ENCODE results near the gene SAA1. TPM values are rescaled to one million over a fixed set of nuclear protein-coding genes. Genes with fewer than 3 reads are reported as not detected.
"Not testable (repeated sequence)": the region's sequence is repeated elsewhere in the genome, so short reads cannot be mapped to it uniquely, and the experiment has no call there.

Gene SAA1
- total RNA-seq, 2 experiments from 2014 or later, result not detected

DNA sequence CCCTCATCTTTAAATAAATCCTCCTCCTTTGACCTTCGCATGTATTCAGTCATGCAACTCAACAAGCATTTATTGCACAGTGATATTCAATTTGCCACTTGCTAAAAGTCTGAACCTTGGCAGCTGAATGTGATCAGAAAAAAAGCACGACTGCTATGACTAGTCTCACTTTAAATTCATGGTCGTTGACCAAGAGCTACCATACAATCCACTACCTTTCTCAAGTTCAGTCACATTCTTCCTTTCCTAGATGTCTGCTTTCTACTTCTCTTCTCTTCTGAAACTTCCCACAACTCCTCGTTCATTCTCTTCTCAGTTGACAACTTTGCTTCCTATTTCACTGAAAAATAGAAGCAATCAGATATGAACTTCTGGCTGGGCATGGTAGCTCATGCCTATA is 2.0 kb upstream of the SAA1 start:
- ChIA-PET CTCF (interaction anchor here (0.6 to 1.1 kb wide), 2 partner anchors 17 to 20 kb away, joined by 3 to 6 read pairs; no protein-coding TSS in a partner anchor), POLR2A (no interaction called here)
- Mint-ChIP-seq H3K4me3 (no peak overlapping the region), H3K4me1 (ENCODE audit: low read depth) (peaks cover 10% of the 10 kb centered on the region), H3K27ac (no peak overlapping the region), H3K36me3 (no peaks in the 10 kb centered on the region), H3K27me3 (no peaks in the 10 kb centered on the region), H3K9me3 (no peaks in the 10 kb centered on the region)
- DNase-seq, result no peak
- intact Hi-C loops (cut with micrococcal nuclease), result no loop called here

DNA sequence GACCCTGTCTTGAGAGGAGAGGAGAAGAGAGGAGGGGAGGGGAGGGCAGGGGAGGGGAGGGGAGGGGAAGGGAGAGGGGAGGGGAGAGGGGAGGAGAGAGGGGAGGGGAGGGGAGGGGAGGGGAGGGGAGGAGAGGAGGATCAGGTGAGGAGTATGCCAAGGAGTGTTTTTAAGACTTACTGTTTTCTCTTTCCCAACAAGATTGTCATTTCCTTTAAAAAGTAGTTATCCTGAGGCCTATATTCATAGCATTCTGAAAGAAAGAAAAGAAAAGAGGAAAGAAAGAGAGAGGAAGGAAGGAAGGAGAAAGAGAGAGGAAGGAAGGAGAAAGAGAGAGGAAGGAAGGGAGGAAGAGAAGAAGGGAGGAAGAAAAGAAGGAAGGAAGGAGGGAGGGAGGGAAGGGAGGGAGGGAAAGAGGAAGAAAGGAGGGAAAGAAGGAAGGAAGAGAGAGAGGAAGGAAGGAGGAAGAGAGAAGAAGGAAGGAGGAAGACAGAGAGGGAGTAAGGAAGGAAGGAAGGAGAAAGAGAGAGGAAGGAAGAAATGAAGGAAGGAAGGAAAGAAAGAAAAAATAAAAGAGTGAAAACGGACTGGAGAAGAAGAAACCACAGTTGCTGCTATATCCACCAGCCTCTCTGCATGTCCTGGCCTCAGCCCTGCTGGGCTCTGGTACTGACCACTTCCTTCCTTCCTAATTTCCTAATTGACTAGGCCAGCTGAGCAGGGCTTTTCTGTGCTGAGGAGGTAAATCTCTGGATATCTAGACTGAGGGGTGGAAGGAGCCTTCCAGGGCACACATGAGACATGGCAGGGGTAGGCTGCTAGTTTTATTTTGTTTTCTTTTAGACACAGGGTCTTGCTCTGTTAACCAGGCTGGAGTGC is 1.1 kb upstream of the SAA1 start:
- no peak overlapping the region for H3K27ac Mint-ChIP-seq
- POLR2A ChIA-PET, result no interaction called here

DNA sequence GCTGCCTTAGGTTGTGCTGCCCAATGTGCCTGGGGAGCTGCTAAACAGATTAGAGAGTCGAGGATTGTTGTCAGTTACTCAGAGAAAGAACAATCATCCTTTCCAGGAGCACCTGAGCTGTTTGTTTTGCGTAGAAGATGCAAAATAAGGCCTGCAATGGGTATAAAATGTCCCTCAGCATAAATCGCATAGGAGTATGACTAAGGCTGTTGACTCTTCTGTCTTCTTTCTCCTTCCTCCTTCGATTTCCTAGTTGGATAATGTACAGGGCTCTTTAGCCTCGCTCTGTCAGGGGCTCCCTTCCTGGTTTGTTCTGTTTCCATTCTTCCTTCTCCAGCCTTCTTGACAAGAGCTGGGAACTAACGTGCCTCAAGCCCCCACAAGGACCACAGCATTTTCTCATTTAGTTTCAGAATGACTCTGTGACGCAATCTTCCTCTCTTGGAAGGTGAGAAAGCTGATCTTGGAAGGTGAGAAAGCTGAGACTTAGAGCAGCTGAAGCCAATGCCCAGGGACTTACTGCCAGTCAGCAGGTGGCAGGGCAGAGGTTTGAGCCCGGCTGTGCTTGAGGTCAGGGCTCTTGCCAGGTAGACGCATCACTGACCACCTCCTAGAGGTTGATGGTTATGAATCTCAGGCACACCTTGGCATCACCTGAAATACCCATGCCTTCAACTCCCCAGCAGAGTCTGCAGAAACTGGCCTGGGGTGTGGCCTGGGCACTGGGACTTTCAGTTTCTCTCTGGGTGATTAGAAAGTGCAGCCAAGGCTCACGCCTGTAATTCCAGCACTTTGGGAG is 1.5 kb downstream of the SAA1 start:
- H3K27ac Mint-ChIP-seq; H3K36me3 Mint-ChIP-seq; H3K4me1 Mint-ChIP-seq (ENCODE audit: low read depth); H3K9me3 Mint-ChIP-seq; POLR2A ChIA-PET; H3K4me3 Mint-ChIP-seq; H3K27me3 Mint-ChIP-seq; intact Hi-C loops (cut with micrococcal nuclease); DNase-seq: not testable (repeated sequence)
- CTCF ChIA-PET, result interaction anchor here (1.3 to 1.4 kb wide), 2 partner anchors 21 to 24 kb away, joined by 3 to 5 read pairs; no protein-coding TSS in a partner anchor

More for the DNA sequence above, 1.1 kb upstream of the SAA1 start:
- no peaks in the 10 kb centered on the region for H3K36me3 Mint-ChIP-seq
- H3K9me3 Mint-ChIP-seq, result no peaks in the 10 kb centered on the region
- intact Hi-C loops (cut with micrococcal nuclease), result no loop called here
- no peak for DNase-seq
- peaks cover 10% of the 10 kb centered on the region for H3K4me1 Mint-ChIP-seq (ENCODE audit: low read depth)
- no peaks in the 10 kb centered on the region for H3K27me3 Mint-ChIP-seq
- H3K4me3 Mint-ChIP-seq, result no peak overlapping the region
- CTCF ChIA-PET, result interaction anchor here (0.6 to 1.1 kb wide), 2 partner anchors 18 to 21 kb away, joined by 3 to 6 read pairs; no protein-coding TSS in a partner anchor

DNA sequence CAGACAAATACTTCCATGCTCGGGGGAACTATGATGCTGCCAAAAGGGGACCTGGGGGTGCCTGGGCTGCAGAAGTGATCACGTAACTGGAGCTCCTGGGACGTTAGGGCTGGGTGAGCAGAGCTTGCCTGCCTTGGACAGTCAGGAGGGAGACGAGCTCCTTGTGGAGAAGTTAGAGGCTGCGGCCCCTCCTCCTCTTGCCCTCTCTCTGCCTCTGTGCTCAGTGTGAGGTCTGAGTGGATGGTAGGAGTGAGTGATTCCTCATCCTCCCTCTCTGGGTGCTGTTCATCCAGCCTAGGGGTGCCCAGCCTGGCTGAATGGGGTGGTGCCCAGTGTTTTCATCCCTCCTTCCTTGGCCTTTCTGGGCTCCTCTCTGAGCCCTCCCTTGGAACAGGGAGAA is 3.2 kb downstream of the SAA1 start:
- DNase-seq; H3K4me3 Mint-ChIP-seq; H3K4me1 Mint-ChIP-seq (ENCODE audit: low read depth); H3K9me3 Mint-ChIP-seq; H3K27ac Mint-ChIP-seq; intact Hi-C loops (cut with micrococcal nuclease); H3K27me3 Mint-ChIP-seq; POLR2A ChIA-PET; H3K36me3 Mint-ChIP-seq: not testable (repeated sequence)
- CTCF ChIA-PET, result interaction anchor here (1.3 kb wide), 1 partner anchor 23 kb away, joined by 3 read pairs; no protein-coding TSS in a partner anchor

DNA sequence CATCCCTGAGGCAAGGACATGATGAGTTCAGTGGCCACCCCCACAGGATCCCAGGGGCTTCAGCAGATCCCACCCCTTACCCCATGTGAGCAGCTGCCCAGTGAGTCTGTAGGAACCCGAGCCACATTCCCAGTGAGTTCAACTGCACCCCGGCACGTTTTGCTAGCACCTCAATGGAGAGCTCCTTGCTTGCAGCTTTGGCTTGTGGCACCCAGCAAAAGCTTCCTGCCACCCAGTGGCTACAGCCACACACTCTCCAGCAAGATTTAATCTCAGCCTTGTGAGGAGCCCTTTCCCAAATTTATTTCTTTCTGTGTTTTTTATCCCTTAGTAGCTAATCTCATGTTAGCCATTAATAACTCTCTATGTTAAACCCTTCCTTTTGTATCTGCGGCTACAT is 4.0 kb downstream of the SAA1 start:
- CTCF ChIA-PET, result interaction anchor here (1.0 kb wide), 1 partner anchor 26 kb away, joined by 3 read pairs; no protein-coding TSS in a partner anchor

DNA sequence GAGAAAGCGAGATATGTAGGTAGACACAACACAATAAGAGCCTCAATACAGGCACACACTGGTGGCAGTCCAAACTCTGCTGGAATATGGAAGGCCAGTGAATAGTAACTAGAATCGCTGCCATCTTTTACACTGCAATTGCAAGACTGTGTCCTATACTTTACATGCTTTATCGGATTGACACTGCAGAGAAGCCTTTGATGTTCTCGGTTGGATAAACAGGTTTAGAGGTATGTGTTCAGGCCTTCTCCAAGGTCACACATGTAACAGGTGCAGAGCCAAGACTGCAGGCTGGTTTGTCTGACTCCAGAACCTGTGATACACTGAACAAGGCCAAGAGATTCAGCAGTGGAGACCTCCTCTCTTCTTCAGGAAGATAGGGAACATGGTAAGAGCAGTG is 5.1 kb downstream of the SAA1 start:
- peaks cover 4% of the 10 kb centered on the region for H3K36me3 Mint-ChIP-seq
- H3K27me3 Mint-ChIP-seq, result no peaks in the 10 kb centered on the region
- no peaks in the 10 kb centered on the region for H3K9me3 Mint-ChIP-seq
- ChIA-PET POLR2A (no interaction called here), CTCF (no interaction called here)
- H3K4me1 Mint-ChIP-seq (ENCODE audit: low read depth), result peaks cover 8% of the 10 kb centered on the region
- no peak overlapping the region for H3K27ac Mint-ChIP-seq
- H3K4me3 Mint-ChIP-seq, result no peak overlapping the region
- intact Hi-C loops (cut with micrococcal nuclease), result no loop called here
- no peak for DNase-seq

More for the DNA sequence above, 4.0 kb downstream of the SAA1 start:
- Mint-ChIP-seq H3K36me3 (peaks cover under 1% of the 10 kb centered on the region), H3K4me3 (no peak overlapping the region), H3K27ac (no peak overlapping the region), H3K4me1 (ENCODE audit: low read depth) (peaks cover 8% of the 10 kb centered on the region), H3K27me3 (no peaks in the 10 kb centered on the region), H3K9me3 (no peaks in the 10 kb centered on the region)
- intact Hi-C loops (cut with micrococcal nuclease), result no loop called here
- DNase-seq, result no peak
- POLR2A ChIA-PET, result no interaction called here

DNA sequence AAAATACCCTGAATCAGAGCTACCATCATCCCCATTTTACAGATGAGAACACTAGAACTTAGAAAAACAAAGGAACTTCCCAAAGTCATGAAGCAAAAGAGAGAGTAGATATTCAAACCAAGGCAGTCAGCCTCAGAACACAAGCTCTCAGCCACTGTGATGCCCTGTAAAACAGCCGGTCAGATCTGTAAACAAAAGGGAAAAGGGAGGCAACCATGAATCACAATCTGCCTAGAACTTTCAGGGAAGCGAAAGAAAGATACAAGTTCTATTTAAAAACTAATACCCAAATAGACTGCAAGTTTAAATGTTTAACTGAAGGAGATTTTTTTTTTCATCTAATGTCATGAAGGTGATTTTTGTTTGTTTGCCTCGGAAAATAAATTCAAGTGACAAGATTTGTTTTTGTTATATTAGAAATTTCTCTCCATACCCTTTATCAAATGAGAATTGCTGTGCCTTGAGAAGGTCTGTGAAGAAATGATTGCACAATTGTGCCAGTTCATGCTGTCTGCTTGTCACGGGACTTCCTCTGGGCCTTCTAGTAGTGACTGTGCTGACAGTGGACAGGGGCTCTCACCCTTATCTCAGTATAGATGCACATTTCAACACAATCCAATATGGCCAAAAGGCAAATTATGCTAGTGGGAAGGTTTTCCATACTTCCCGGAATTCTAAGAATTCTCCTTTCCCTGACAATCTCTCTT is 11.7 kb downstream of the SAA1 start:
- peaks cover 8% of the 10 kb centered on the region for H3K4me1 Mint-ChIP-seq (ENCODE audit: low read depth)
- H3K27me3 Mint-ChIP-seq, result no peaks in the 10 kb centered on the region
- peaks cover 36% of the 10 kb centered on the region for H3K36me3 Mint-ChIP-seq
- no peak overlapping the region for H3K4me3 Mint-ChIP-seq
- no peak for DNase-seq
- no peaks in the 10 kb centered on the region for H3K9me3 Mint-ChIP-seq
- H3K27ac Mint-ChIP-seq, result no peak overlapping the region
- CTCF ChIA-PET, result interaction anchor here (1.8 kb wide), 1 partner anchor 12 kb away, joined by 5 read pairs; no protein-coding TSS in a partner anchor
- intact Hi-C loops (cut with micrococcal nuclease), result no loop called here
- POLR2A ChIA-PET, result no interaction called here

DNA sequence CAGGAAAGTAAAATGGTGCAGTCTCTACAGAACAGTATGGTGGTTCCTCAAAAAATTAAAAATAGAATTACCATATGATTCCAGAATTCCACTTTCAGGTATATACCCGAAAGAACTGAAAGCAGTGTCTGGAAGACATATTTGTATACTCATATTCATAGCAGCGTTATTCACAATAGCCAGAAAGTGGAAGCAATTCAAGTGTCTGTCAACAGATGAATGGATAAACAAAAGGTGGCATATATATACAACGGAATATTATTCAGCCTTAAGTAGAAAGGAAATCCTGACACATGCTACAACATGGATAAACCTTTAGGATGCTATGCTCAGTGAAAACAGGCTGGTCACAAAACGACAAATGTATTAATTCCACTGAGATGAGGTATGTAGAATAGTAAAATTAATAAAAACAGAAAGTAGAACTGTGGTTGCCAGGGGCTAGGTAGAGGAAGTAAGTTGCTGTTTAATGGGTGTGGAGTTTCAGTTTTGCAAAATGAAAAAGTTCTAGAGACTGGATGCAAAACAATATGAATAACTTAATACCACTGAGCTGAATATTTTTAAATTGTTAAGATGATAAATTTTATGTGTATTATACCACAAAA is 14.5 kb downstream of the SAA1 start:
- no peak for DNase-seq
- ChIA-PET POLR2A (no interaction called here), CTCF (no interaction called here)
- H3K4me3 Mint-ChIP-seq, result no peak overlapping the region
- no peak overlapping the region for H3K27ac Mint-ChIP-seq
- peaks cover 43% of the 10 kb centered on the region for H3K36me3 Mint-ChIP-seq
- no peaks in the 10 kb centered on the region for H3K27me3 Mint-ChIP-seq
- intact Hi-C loops (cut with micrococcal nuclease), result no loop called here
- H3K9me3 Mint-ChIP-seq, result no peaks in the 10 kb centered on the region
- H3K4me1 Mint-ChIP-seq (ENCODE audit: low read depth), result peaks cover 8% of the 10 kb centered on the region

DNA sequence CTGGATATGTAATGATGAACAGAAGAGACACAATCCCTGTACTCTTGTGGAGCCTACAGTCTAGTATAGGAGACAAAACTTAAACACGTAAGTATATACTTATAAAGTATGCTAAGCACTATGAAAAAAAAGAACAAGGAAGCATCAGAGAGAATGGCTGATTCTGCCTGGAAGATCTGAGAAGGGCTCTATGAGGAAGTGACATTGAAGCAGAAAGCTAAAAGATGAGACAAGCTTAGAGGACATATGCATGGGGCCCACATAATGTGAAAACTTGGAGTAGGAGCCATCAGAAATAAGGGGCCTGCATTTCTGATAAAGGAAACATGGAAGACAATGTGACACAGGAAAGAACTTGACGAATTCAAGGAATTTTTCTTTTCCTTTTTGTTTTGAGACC is 16.6 kb downstream of the SAA1 start:
- no peak overlapping the region for H3K27ac Mint-ChIP-seq
- intact Hi-C loops (cut with micrococcal nuclease), result no loop called here

DNA sequence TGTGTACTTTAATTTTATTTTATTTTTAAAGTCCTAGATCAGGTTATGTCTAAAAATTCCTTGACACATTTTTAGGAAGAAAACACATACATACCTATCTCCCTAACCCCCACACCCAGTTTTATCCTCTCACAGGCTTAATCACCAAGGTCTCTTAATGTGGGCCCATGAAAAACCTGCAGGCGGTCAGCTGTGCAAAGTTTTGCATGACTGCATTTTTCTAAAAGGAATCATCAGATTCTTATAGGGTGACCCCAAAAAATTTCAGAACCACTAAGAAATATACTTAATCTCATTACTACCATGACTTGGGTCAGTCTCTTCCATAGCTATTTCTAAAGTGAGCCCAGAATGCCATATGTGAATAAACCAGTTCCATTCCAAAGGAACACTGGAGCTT is 19.8 kb downstream of the SAA1 start:
- CTCF ChIA-PET, result interaction anchor here (1.6 kb wide), 1 partner anchor 42 kb away, joined by 6 read pairs; no protein-coding TSS in a partner anchor
- H3K4me1 Mint-ChIP-seq (ENCODE audit: low read depth), result no peaks in the 10 kb centered on the region
- H3K4me3 Mint-ChIP-seq, result no peak overlapping the region
- intact Hi-C loops (cut with micrococcal nuclease), result no loop called here
- H3K9me3 Mint-ChIP-seq, result no peaks in the 10 kb centered on the region
- peaks cover 53% of the 10 kb centered on the region for H3K36me3 Mint-ChIP-seq
- POLR2A ChIA-PET, result no interaction called here
- no peak for DNase-seq
- no peak overlapping the region for H3K27ac Mint-ChIP-seq
- no peaks in the 10 kb centered on the region for H3K27me3 Mint-ChIP-seq

More for the DNA sequence above, 16.6 kb downstream of the SAA1 start:
- Mint-ChIP-seq H3K4me1 (ENCODE audit: low read depth) (peaks cover 8% of the 10 kb centered on the region), H3K4me3 (no peak overlapping the region), H3K36me3 (peaks cover 58% of the 10 kb centered on the region), H3K27me3 (no peaks in the 10 kb centered on the region), H3K9me3 (no peaks in the 10 kb centered on the region)
- CTCF ChIA-PET, result interaction anchor here (1.4 kb wide), 1 partner anchor 39 kb away, joined by 6 read pairs; no protein-coding TSS in a partner anchor
- POLR2A ChIA-PET, result no interaction called here
- no peak for DNase-seq

DNA sequence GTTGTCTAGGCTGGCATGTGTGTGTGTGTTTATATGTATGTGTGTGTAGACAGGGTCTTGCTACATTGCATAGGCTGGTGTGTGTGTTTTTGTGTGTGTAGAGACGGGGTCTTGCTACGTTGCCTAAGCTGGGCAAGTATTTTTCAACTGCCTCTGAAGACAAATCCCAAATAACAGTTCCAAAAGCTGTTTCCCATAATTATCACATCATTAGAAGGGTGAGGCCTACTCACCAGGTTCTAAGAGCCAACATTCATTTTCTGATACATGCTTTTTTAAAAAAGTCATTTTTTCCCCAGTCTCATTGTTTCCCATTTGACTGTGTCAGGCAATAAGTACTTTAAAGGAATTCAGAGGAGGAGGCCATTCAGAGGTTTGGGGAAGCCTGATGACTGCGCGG is 22.8 kb downstream of the SAA1 start:
- ChIA-PET CTCF (interaction anchor here (0.7 to 2.1 kb wide), 2 partner anchors 45 to 244 kb away, joined by 3 to 8 read pairs; no protein-coding TSS in a partner anchor), POLR2A (interaction anchor here (0.5 kb wide), 1 partner anchor 15 kb away, joined by 3 read pairs; no protein-coding TSS in a partner anchor)
- Mint-ChIP-seq H3K36me3 (peaks cover 56% of the 10 kb centered on the region), H3K4me1 (ENCODE audit: low read depth) (no peaks in the 10 kb centered on the region), H3K9me3 (no peaks in the 10 kb centered on the region), H3K27ac (no peak overlapping the region), H3K4me3 (no peak overlapping the region), H3K27me3 (no peaks in the 10 kb centered on the region)
- no peak for DNase-seq
- intact Hi-C loops (cut with micrococcal nuclease), result no loop called here
